GM18511 (cell line): ENCODE measurements around the gene GPR132.

Source experiments
- ATAC-seq: cut with Tn5 transposase; IDR thresholded peaks from one replicate; pipeline ENCODE4 v1.9.1; 2021; ENCODE audit warnings: mild to moderate bottlenecking, moderate library complexity; ENCODE audit not compliant: unreplicated experiment

GPR132 gene

GRCh38 chr14:105005929-105006830 is 59.0 kb downstream of the GPR132 start:
- no peak for ATAC-seq

DNA sequence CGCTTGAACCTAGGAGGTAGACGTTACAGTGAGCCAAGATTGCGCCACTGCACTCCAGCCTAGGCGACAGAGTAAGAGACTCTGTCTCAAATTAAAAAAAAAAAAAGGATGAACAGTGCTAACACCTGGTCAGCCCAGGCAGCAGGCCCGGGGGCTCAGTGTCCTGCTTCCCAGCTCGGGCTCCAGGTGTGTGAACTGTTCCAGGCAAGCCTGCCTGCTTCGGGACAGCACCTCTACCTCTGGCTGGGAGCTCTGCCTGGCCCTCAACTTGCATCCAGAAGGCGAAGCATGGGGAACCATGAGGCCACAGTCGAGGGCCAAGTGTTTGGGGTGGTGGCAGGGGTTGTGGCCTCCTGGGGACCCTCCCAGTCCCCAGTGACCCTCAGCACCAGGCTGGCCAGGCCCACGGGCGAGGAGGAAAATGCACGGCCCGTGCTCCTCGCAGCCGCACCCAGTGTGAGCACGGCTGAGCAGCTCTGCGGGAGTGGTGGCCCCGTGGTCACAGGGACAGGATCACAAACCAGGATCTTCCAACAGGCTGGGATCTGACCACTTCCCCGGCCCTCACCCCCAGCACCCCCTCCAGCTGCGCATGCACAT is 59.8 kb downstream of the GPR132 start:
- no peak for ATAC-seq
